NT2/D1 (cell line): ENCODE results near the gene LYRM4.

Experiments
- SUZ12 ChIP-seq: IDR thresholded peaks from 2 replicates; pipeline ENCODE4 v1.6.1; 2011; ENCODE audit not compliant: insufficient read length, insufficient read depth; ENCODE audit errors: extremely low read depth
- YY1 ChIP-seq: IDR thresholded peaks from 2 replicates; pipeline ENCODE4 v1.6.1; 2011; ENCODE audit not compliant: insufficient read length, insufficient read depth
- ZNF274 ChIP-seq: IDR thresholded peaks from 2 replicates; pipeline ENCODE4 v1.6.1; 2011; ENCODE audit warnings: mild to moderate bottlenecking, low read depth, low read length

DNA sequence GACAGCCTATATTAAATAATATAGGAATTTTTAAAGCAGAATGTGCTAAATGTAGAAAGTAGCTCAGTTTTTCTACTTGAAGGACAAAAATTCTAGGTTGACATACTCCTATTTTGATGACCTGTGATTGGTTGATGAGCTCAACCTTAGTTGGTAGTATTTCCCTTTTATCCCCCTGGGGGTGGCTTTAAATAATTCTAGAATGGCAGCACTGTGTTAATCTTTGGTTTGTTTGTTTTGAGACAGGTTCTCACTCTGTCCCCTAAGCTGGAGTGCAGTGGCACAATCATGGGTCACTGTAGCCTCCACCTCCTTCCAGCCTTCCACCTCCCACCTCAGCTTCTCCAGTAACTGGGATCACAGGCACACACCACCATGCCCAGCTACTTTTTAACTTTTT, 29.8 kb upstream of the LYRM4 start:
- TF ChIP-seq ZNF274 (no peak), SUZ12 (no peak), YY1 (no peak)
